ENCODE measurements around the gene PLEKHG5. TPM values are rescaled to one million over a fixed set of nuclear protein-coding genes. Genes with fewer than 3 reads are reported as not detected.

Gene PLEKHG5
- 0.22 and 0.27 TPM in 2 replicates for total RNA-seq

DNA sequence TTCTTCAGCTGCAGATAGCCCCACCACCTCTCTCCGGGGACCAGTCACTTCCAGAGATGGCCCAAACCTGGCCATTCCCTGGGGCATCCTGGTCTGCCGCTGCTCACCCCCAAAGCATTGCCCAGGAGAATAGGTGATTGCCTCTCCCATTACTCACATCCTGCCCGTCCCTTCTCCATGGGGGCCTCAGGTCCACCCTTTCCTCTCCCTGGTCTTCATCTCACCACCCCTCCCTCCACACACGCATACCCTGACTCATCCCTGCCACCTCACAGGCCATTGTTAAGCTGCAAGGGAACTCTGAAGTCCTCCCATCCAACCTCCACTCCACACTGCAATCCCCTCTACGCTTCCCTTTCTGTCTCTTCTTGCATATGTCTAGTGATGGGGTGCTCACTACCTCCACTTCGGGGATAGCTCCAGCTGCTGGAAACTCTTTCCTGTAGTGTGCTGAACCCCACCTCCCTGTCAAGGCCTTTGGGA is at the start of gene PLEKHG5:
Gene PLEKHG5, minus strand, starts transcription at position 188 of the 483 bp plus-strand sequence. CDS start 14,096 bp downstream, outside the sequence.
- POLR2A ChIA-PET = interaction anchor here (0.7 kb wide), 1 partner anchor 109 kb away, joined by 3 read pairs; no protein-coding TSS in a partner anchor
- no peak for TF ChIP-seq CTCF (IDR thresholded peaks at IDR 0.05)
- DNase-seq (no peak), ATAC-seq (ENCODE audit: low read depth) (no peak)
- intact Hi-C loops (cut with micrococcal nuclease) = loop anchor here (5.0 kb wide), 1 partner anchor 136 kb away; no protein-coding TSS in a partner anchor
- H3K4me1 Mint-ChIP-seq = peaks cover 9% of the 10 kb centered on the region
- H3K27ac Mint-ChIP-seq = peak within 1 kb of the TSS; percentile 5
- peak within 1 kb of the TSS; percentile 77 for H3K4me3 Mint-ChIP-seq
- CTCF ChIA-PET = interaction anchor here (1.0 to 1.8 kb wide), 3 partner anchors 54 to 155 kb away, joined by 3 to 4 read pairs (median 3); no protein-coding TSS in a partner anchor
- H3K9me3 Mint-ChIP-seq = no peaks in the 10 kb centered on the region
- H3K27me3 Mint-ChIP-seq = peaks cover 6% of the 10 kb centered on the region
- H3K36me3 Mint-ChIP-seq (ENCODE audit: low read depth) = no peaks in the 10 kb centered on the region

DNA sequence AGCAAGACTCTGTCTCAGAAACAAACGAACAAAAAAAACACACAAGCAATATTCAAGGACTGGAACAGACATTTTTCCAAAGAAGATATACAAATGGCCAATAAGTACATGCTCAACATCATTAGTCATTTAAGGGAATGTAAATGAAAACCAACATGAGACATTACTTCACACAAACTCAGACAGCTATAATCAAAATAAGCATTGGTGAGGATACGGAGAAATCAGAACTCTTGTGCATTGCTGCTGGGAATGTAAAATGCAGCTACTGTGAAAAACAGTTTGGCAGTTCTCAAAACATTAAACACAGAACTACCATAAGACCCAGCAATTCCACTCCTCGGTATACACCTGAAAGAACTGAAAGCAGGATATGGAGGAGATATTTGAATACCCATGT is 47.5 kb upstream of the PLEKHG5 start:
- ChIA-PET CTCF (no interaction called here), POLR2A (interaction anchor here (0.6 kb wide), 1 partner anchor 45 kb away, joined by 5 read pairs; no protein-coding TSS in a partner anchor)
- H3K9me3 Mint-ChIP-seq = no peaks in the 10 kb centered on the region
- peaks cover 4% of the 10 kb centered on the region for H3K4me1 Mint-ChIP-seq
- ATAC-seq (ENCODE audit: low read depth) (no peak), DNase-seq (no peak)
- no peak overlapping the region for H3K27ac Mint-ChIP-seq
- H3K4me3 Mint-ChIP-seq = no peak overlapping the region
- no peaks in the 10 kb centered on the region for H3K27me3 Mint-ChIP-seq
- intact Hi-C loops (cut with micrococcal nuclease) = no loop called here
- no peak for TF ChIP-seq CTCF (IDR thresholded peaks at IDR 0.05)
- peaks cover 47% of the 10 kb centered on the region for H3K36me3 Mint-ChIP-seq (ENCODE audit: low read depth)

GRCh38 chr1:6536291-6536690 is 44.8 kb upstream of the PLEKHG5 start:
- Mint-ChIP-seq H3K36me3 (ENCODE audit: low read depth) (peaks cover 64% of the 10 kb centered on the region), H3K27me3 (no peaks in the 10 kb centered on the region), H3K4me1 (peaks cover 4% of the 10 kb centered on the region), H3K4me3 (no peak overlapping the region), H3K27ac (no peak overlapping the region), H3K9me3 (no peaks in the 10 kb centered on the region)
- DNase-seq = no peak
- ChIA-PET CTCF (interaction anchor here (0.9 kb wide), 1 partner anchor 18 kb away, joined by 3 read pairs; the partner anchor contains the start of gene NOL9), POLR2A (no interaction called here)
- no peak for ATAC-seq (ENCODE audit: low read depth)
- intact Hi-C loops (cut with micrococcal nuclease) = no loop called here
- no peak for TF ChIP-seq CTCF (IDR thresholded peaks at IDR 0.05)

DNA sequence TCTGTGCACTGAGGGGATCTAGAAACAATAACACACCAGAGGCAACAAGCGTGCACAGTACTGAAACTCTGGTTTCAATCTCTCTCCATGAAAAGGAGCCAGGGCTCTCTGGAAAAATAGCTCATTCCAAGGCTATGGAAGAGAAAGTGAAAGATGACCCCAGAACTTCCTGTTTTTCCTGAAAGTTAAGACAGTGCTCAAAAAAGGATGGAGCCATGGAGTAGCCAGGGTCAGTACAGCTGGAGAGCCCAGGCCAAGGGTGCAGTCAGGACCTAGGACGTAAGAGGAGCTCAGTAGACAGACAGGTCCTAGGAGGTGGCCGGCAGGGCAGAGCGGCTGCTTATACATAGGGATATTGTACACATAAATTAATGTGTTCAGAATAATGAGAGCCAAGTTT is 43.7 kb upstream of the PLEKHG5 start:
- ChIA-PET CTCF (no interaction called here), POLR2A (no interaction called here)
- no peak for TF ChIP-seq CTCF (IDR thresholded peaks at IDR 0.05)
- intact Hi-C loops (cut with micrococcal nuclease) = no loop called here
- H3K4me1 Mint-ChIP-seq = peaks cover 4% of the 10 kb centered on the region
- DNase-seq (no peak), ATAC-seq (ENCODE audit: low read depth) (no peak)
- H3K27ac Mint-ChIP-seq = no peak overlapping the region
- peaks cover 67% of the 10 kb centered on the region for H3K36me3 Mint-ChIP-seq (ENCODE audit: low read depth)
- H3K4me3 Mint-ChIP-seq = no peak overlapping the region
- H3K27me3 Mint-ChIP-seq = no peaks in the 10 kb centered on the region
- H3K9me3 Mint-ChIP-seq = no peaks in the 10 kb centered on the region

GRCh38 chr1:6534248-6534822 is 42.9 kb upstream of the PLEKHG5 start:
- ATAC-seq (ENCODE audit: low read depth) (no peak), DNase-seq (no peak)
- ChIA-PET CTCF (no interaction called here), POLR2A (no interaction called here)
- no peaks in the 10 kb centered on the region for H3K27me3 Mint-ChIP-seq
- no peaks in the 10 kb centered on the region for H3K9me3 Mint-ChIP-seq
- no peak overlapping the region for H3K27ac Mint-ChIP-seq
- H3K4me1 Mint-ChIP-seq = peaks cover 4% of the 10 kb centered on the region
- H3K4me3 Mint-ChIP-seq = no peak overlapping the region
- intact Hi-C loops (cut with micrococcal nuclease) = no loop called here
- H3K36me3 Mint-ChIP-seq (ENCODE audit: low read depth) = peaks cover 64% of the 10 kb centered on the region
- no peak for TF ChIP-seq CTCF (IDR thresholded peaks at IDR 0.05)
